ACC112 (cell line): Measurements from ENCODE around the gene GJC2.
"Not testable (repeated sequence)": the region's sequence is repeated elsewhere in the genome, so short reads cannot be mapped to it uniquely, and the experiment has no call there.

ENCODE experiments used
- H2AFZ ChIP-seq: fragments of 200-600 bp; sonication (generic); one replicate; pipeline ENCODE4 v1.6.0; 2017; ENCODE audit warnings: antibody characterized with exemption, low read length; ENCODE audit not compliant: unreplicated experiment
- H3K27ac ChIP-seq: fragments of 200-600 bp; sonication (generic); 2 replicates; pipeline ENCODE4 v1.5.1; 2014; ENCODE audit warnings: low read depth, mild to moderate bottlenecking, antibody characterized with exemption, low read length, moderate library complexity
- H3K27me3 ChIP-seq: fragments of 200-600 bp; sonication (generic); 2 replicates; pipeline ENCODE4 v1.6.1; 2014; ENCODE audit warnings: mild to moderate bottlenecking, antibody characterized with exemption, low read length, moderate library complexity, mixed read lengths; ENCODE audit not compliant: insufficient read depth
- H3K36me3 ChIP-seq: fragments of 200-600 bp; sonication (generic); 2 replicates; pipeline ENCODE4 v1.6.1; 2016; ENCODE audit warnings: mild to moderate bottlenecking, antibody characterized with exemption, low read length, moderate library complexity, mixed read lengths; ENCODE audit not compliant: insufficient read depth
- H3K4me1 ChIP-seq: fragments of 200-600 bp; sonication (generic); one replicate; pipeline ENCODE4 v1.6.1; 2016; ENCODE audit warnings: low read length, mixed read lengths; ENCODE audit not compliant: insufficient read depth, unreplicated experiment, control insufficient read depth
- H3K4me3 ChIP-seq: fragments of 200-600 bp; sonication (generic); 2 replicates; pipeline ENCODE4 v1.5.1; 2014; ENCODE audit warnings: mild to moderate bottlenecking, low read depth, low read length
- H3K79me2 ChIP-seq: fragments of 200-600 bp; sonication (generic); one replicate; pipeline ENCODE4 v1.6.0; 2016; ENCODE audit warnings: low read length; ENCODE audit not compliant: control insufficient read depth, unreplicated experiment, insufficient read depth

Gene GJC2

DNA sequence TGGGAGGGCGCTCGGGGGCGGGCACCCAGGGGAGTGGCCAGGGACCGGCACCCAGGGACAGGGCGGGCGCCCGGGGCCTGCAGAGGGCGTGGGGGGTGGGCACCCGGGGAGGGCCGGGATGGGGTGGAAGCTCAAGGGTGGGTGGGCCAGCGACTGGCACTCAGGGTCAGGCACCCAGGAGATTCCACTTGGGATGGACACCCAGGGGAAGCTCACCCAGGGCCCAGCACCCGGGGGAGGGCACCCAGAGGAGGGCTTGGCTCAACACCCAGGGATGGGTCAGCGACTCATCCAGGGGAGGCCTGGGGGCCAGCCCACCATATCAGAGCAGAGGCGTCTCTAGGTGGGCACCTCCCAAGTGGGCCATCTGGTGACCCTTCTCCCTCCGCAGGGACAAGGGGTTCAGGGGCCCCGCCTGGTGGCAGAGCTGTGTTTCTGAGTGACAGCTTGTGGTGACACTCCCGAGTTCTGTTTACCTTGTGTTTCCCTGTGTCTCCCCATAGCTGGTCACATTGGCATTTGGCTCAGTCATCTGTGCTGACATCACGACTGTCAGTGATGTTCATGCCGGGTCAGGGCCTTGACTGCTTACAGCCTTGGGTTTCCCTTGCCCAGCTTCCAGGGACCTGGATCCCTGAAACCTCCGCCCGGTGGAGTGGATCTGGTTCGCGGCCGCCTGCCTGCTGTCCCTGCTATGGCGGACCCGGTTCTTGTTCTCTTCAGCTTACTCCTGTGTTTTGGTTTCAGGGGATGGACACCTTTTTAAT is 16.6 kb downstream of the GJC2 start:
- Histone ChIP-seq H3K36me3 (no peaks in the 10 kb centered on the region), H3K4me3 (peak overlapping the region; percentile 93), H2AFZ (no peak overlapping the region), H3K4me1 (peaks cover 3% of the 10 kb centered on the region), H3K79me2 (no peaks in the 10 kb centered on the region), H3K27ac (peak overlapping the region; percentile 99), H3K27me3 (no peaks in the 10 kb centered on the region)

DNA sequence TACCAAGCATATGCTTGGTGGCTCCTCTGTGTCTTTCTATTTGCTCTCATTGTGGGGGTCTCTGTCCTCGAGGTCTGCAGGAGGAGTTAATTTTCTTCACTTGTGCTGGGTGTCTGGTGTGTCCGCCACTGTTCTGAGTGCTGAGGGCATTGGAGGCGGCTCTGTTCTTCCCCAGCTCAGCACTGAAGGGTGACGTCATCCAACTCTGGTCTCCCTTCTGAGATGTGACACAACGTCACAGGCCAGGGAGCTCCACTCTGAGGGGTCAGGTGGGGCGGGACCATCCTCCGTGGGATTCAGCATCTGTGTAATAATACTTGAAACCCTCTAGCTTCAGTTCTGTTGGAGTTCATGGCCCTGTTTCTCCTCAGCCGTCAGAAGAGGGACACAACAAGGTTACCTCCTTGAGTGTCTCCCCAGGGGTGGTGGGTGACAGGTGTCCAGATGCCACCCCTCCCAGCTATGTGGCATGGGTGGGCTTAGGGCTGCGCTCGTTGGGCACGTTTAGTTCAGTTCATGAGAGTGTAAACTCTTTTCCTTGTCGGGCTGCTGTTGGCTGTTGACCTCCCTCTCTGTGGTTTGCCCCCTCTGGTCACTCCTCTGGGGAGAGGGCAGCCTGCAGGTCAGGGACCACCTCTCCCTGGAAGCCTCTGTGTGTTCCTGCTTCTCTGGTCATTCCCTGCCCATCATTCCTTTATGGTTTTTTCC is 19.0 kb downstream of the GJC2 start:
- H3K36me3 ChIP-seq, result no peaks in the 10 kb centered on the region
- H3K27me3 ChIP-seq, result no peaks in the 10 kb centered on the region
- H3K4me1 ChIP-seq, result peaks cover 3% of the 10 kb centered on the region
- H2AFZ ChIP-seq, result no peak overlapping the region
- H3K79me2 ChIP-seq, result no peaks in the 10 kb centered on the region
- H3K4me3 ChIP-seq, result no peak overlapping the region
- no peak overlapping the region for H3K27ac ChIP-seq

DNA sequence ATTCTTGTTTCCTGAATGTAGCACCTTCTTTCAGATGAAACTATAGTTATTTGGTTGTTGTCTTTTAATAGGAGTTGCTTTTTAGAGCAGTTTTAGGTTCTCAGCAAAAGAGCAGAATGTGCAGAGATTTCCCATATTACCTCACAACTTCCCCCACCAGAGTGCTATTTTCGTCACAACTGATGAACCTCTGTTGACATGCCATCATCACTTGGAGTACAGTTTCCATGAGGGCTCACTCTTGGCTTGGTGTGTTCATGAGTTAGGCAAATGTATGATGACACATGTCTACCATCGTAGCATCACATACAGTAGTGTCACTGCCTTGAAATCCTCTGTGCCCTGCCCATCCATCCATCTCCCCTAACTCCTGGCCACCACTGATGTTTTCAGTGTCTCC is 19.6 kb downstream of the GJC2 start:
- Histone ChIP-seq H3K79me2 (no peaks in the 10 kb centered on the region), H3K27me3 (no peaks in the 10 kb centered on the region), H3K36me3 (no peaks in the 10 kb centered on the region), H2AFZ (no peak overlapping the region), H3K4me1 (peaks cover 3% of the 10 kb centered on the region), H3K27ac (no peak overlapping the region), H3K4me3 (no peak overlapping the region)

DNA sequence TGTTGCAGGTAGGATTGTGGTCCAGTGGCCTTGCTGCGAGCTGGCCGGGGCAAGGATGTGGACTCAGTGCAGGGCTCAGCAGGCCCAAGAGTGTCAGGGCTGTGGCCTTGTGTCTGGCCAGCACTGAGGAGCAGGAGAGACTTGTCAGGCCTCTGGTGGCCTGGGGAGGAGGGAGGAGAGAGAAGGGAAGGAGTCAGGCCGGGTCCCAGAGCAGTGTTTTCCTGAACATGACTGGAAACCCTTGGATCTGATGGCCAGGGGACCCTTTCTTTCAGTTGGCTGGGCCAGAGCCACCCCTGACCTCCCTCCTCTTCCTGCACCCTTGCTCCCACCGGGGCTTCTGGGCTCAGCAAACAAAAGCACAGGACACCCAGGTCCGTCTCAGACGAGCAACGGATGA is 20.9 kb downstream of the GJC2 start:
- no peaks in the 10 kb centered on the region for H3K36me3 ChIP-seq
- no peak overlapping the region for H3K4me3 ChIP-seq
- H3K27me3 ChIP-seq, result no peaks in the 10 kb centered on the region
- no peak overlapping the region for H2AFZ ChIP-seq
- no peak overlapping the region for H3K27ac ChIP-seq
- H3K79me2 ChIP-seq, result no peaks in the 10 kb centered on the region
- H3K4me1 ChIP-seq, result peaks cover 3% of the 10 kb centered on the region

DNA sequence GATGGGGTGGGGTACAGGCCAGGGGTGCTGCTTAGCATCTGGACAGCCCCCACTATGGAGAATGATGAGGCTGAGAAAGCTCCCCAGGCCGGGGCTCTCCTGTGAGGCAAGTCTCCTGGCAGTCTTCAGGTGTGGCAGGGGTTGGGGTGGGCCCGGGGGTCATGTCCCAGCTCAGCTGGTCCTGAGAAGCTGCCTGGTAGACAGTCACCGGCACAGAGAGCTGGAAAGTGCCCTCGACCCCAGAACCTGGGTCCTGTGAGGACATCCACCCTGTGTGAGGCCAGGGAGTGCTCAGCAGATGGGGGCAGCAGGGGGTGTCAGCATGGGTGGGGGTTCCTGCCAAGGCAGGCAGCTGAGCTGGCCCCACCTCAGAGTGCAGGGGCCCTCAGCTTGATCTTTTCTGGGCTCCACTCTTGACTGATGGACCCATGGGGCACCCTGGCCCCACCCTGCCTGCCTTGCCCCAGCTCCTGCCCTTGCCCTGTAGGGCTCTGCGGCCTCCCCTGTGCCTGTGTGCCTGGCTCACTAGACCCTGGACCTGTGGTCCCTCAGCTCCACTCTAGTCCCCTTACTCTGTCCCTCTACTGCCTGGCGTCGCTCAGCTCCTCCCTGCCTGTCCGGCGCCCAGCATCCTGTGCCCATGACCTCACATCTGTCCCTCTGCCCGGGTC is 21.6 kb downstream of the GJC2 start:
- peaks cover 3% of the 10 kb centered on the region for H3K4me1 ChIP-seq

DNA sequence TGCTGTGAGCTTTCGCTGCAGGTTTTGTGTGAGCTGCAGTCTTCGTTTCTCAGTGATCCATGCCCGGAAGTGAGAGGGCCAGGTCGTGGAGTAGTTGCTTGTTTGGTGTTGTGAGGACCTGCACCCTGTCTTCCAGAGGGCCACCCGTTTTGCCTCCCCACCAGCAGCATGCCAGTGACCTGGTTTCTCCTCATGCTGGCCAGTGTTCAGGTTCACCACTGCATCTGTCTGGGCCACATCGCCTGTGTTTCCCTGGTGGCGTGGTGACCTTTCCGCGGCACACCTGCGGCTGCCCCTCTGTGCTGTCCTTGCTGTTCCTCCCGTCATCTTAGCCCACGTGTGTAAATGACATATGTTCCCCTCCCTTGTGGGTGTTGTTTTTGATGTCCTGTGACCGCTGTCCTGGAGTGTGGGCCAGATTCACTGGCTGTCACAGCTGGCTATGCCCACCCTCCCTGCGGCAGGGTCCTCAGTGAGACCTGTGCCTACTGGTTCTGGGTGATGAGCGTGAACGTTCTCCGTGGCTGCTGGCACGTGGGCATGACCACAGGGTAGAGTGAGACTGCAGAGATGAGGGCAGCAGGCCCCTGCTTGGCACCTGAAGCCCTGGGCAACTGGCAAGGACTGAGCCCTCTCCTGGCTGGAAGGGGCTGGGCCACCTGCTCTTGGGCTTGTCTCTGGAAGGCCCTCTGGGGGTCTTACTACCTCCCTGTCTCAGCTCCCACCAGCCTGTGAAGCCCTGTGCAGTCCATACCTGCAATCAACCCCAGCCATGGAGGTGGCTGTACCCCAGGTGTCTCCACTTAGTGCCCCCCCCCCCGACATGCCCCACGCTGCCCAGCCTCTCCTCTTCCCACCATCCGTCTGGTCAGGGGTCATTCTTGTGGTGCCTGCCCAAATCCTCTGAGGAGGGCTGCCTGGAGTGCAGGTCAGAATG is 23.1 kb downstream of the GJC2 start:
- Histone ChIP-seq H3K79me2 (no peaks in the 10 kb centered on the region), H2AFZ (no peak overlapping the region), H3K4me3 (no peak overlapping the region), H3K27me3 (no peaks in the 10 kb centered on the region), H3K27ac (no peak overlapping the region), H3K36me3 (no peaks in the 10 kb centered on the region), H3K4me1 (no peaks in the 10 kb centered on the region)

More for the DNA sequence above, 21.6 kb downstream of the GJC2 start:
- H3K79me2 ChIP-seq, result no peaks in the 10 kb centered on the region
- H2AFZ ChIP-seq, result no peak overlapping the region
- no peaks in the 10 kb centered on the region for H3K27me3 ChIP-seq
- no peak overlapping the region for H3K4me3 ChIP-seq
- no peaks in the 10 kb centered on the region for H3K36me3 ChIP-seq
- no peak overlapping the region for H3K27ac ChIP-seq

DNA sequence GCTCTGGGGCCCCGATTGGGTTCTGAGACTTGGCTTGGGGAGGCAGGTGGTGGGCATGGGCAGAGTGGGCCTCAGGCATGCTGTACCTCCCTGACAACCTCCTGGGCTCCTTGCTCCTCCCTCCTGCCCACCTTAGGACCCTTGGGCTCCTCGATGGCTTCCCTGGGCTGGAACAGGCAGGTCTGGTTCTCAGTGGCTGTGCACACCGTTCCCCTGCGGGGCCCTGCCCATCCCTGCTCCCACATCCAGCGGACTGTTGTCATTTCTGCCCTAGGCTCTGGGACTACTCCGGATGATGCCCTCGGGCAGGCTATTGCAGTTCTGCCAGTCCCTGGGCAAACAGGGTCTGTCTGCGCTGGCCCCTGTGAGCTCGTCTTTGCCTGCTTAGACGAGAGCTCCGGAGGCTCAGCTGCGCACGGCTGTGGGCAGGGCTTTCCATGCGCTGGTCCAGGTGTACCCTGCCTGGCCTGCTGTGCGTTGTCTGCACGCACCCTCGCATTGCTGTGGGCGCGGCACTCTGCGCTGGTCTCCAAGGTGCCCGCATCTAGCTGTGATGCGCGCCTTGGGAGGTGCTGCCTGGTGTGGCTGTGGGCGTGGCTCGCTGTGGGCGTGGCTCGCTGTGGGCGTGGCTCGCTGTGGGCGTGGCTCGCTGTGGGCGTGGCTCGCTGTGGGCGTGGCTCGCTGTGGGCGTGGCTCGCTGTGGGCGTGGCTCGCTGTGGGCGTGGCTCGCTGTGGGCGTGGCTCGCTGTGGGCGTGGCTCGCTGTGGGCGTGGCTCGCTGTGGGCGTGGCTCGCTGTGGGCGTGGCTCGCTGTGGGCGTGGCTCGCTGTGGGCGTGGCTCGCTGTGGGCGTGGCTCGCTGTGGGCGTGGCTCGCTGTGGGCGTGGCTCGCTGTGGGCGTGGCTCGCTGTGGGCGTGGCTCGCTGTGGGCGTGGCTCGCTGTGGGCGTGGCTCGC is 24.1 kb downstream of the GJC2 start:
- not testable (repeated sequence) for H3K27ac ChIP-seq, H3K4me3 ChIP-seq, H3K27me3 ChIP-seq, H3K79me2 ChIP-seq, H2AFZ ChIP-seq, H3K4me1 ChIP-seq, H3K36me3 ChIP-seq

DNA sequence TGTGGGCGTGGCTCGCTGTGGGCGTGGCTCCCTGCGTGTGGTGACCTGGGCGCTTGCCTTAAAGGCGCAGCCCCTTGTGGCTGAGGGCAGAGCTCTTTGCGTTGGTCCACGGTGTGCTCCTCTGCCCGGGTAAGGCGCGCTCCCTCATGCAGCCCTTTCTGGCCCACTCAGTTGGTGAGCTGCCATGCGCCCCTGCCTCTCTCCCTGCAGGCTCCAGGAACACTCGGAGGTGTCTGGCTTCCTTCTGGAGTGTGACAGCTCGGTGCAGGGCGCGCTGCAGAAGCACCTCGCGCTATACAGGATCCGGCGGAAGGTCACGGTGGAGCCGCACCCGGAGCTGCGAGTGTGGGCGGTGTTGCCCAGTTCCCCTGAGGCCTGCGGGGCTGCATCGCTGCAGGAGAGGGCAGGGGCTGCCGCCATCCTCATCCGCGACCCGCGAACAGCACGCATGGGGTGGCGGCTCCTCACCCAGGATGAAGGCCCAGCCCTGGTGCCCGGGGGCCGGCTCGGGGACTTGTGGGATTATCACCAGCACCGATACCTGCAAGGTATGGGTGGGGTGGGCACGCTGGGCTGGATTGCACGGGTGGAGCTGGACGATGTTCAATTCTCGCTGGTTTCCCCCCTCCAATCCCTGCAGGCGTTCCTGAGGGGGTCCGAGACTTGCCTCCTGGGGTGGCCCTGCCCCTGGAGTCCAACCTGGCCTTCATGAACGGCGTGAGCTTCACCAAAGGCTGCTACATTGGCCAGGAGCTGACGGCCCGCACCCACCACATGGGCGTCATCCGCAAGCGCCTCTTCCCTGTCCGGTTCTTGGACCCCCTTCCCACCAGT is 25.0 kb downstream of the GJC2 start:
- Histone ChIP-seq H3K4me3 (no peak overlapping the region), H3K4me1 (no peaks in the 10 kb centered on the region), H3K79me2 (no peaks in the 10 kb centered on the region), H3K27me3 (no peaks in the 10 kb centered on the region), H3K36me3 (no peaks in the 10 kb centered on the region), H2AFZ (no peak overlapping the region), H3K27ac (no peak overlapping the region)
